HepG2 (cell line): ENCODE measurements around the gene ZFPM1. TPM values are rescaled to one million over a fixed set of nuclear protein-coding genes. Genes with fewer than 3 reads are reported as not detected.

ENCODE experiments used
- ATAD3A ChIP-seq: sonication (generic); formaldehyde crosslinking; IDR thresholded peaks from 2 replicates; pipeline ENCODE4 v1.4.0; 2020; ENCODE audit warnings: missing genetic modification reagents
- CAMTA2 ChIP-seq: sonication (generic); formaldehyde crosslinking; IDR thresholded peaks from 2 replicates; pipeline ENCODE4 v1.4.0; 2020; ENCODE audit warnings: mild to moderate bottlenecking, missing genetic modification reagents, borderline replicate concordance
- FOXK1 ChIP-seq: sonication (generic); formaldehyde crosslinking; IDR thresholded peaks from 2 replicates; pipeline ENCODE4 v1.4.0; 2020; ENCODE audit warnings: low read depth, missing genetic modification reagents, borderline replicate concordance
- HES4 ChIP-seq: sonication (generic); formaldehyde crosslinking; IDR thresholded peaks from 2 replicates; pipeline ENCODE4 v1.9.0; 2021; ENCODE audit warnings: mild to moderate bottlenecking, missing genetic modification reagents, borderline replicate concordance
- KMT2B ChIP-seq: IDR thresholded peaks from 2 replicates; pipeline ENCODE4 v1.6.1; 2016; ENCODE audit warnings: missing genetic modification reagents, missing compliant biosample characterization
- MAF1 ChIP-seq: sonication (generic); formaldehyde crosslinking; IDR thresholded peaks from 2 replicates; pipeline ENCODE4 v1.5.0; 2020; ENCODE audit warnings: missing genetic modification reagents, borderline replicate concordance
- MYNN ChIP-seq: sonication (generic); formaldehyde crosslinking; IDR thresholded peaks from 2 replicates; pipeline ENCODE4 v1.4.0; 2020; ENCODE audit warnings: mild to moderate bottlenecking, low read depth, missing genetic modification reagents
- NBN ChIP-seq: fragments of 450-650 bp; conservative IDR thresholded peaks from 2 replicates; pipeline ENCODE4 v1.6.1; 2017
- NRL ChIP-seq: sonication (generic); formaldehyde crosslinking; IDR thresholded peaks from 2 replicates; pipeline ENCODE4 v1.5.0; 2020; ENCODE audit warnings: missing genetic modification reagents, mild to moderate bottlenecking, moderate library complexity, borderline replicate concordance
- SIN3A ChIP-seq: IDR thresholded peaks from 2 replicates; pipeline ENCODE4 v1.6.1; 2011; ENCODE audit warnings: low read depth, mild to moderate bottlenecking, control low read depth, low read length, borderline replicate concordance
- SRY ChIP-seq: sonication (generic); formaldehyde crosslinking; IDR thresholded peaks from 2 replicates; pipeline ENCODE4 v1.8.0; 2022; ENCODE audit warnings: mild to moderate bottlenecking, missing genetic modification reagents
- TCF7 ChIP-seq: sonication (generic); IDR thresholded peaks from 2 replicates; pipeline ENCODE4 v1.6.1; 2016; ENCODE audit warnings: antibody characterized with exemption, low read depth
- ZNF354B ChIP-seq: sonication (generic); formaldehyde crosslinking; IDR thresholded peaks from 2 replicates; pipeline ENCODE4 v1.8.0; 2022; ENCODE audit warnings: mild to moderate bottlenecking, missing genetic modification reagents
- ZNF446 ChIP-seq: sonication (generic); formaldehyde crosslinking; IDR thresholded peaks from 2 replicates; pipeline ENCODE4 v1.5.0; 2020; ENCODE audit warnings: mild to moderate bottlenecking, missing genetic modification reagents
- ZNF550 ChIP-seq: sonication (generic); formaldehyde crosslinking; IDR thresholded peaks from 2 replicates; pipeline ENCODE4 v1.4.0; 2020; ENCODE audit warnings: mild to moderate bottlenecking, missing genetic modification reagents, borderline replicate concordance
- ZNF572 ChIP-seq: sonication (generic); formaldehyde crosslinking; IDR thresholded peaks from 2 replicates; pipeline ENCODE4 v1.5.1; 2020; ENCODE audit warnings: mild to moderate bottlenecking, missing genetic modification reagents
- ZNF589 ChIP-seq: sonication (generic); formaldehyde crosslinking; conservative IDR thresholded peaks from 2 replicates; pipeline ENCODE4 v1.8.0; 2022; ENCODE audit warnings: mild to moderate bottlenecking, moderate library complexity, missing genetic modification reagents
- ZNF839 ChIP-seq: sonication (generic); formaldehyde crosslinking; IDR thresholded peaks from 2 replicates; pipeline ENCODE4 v1.4.0; 2020; ENCODE audit warnings: missing genetic modification reagents, mild to moderate bottlenecking, borderline replicate concordance
- polyA plus RNA-seq, 8 experiments: library from polyadenylated mRNA; depleted of rRNA in 3 of 8; stranded (reverse) in 7 of 8; unstranded in 1 of 8; fragments of >200 nt; fragmentation: Illumina TruSeq in 4 of 8; extraction: Trizol in 4 of 8; gene quantifications; 2 replicates each; pipeline versions ENCODE4 v1.2.1 to v1.2.3, GENCODE V29; 2011 to 2016; ENCODE audit warnings: low read depth in 4 of 8, missing spikeins in 1 of 8, mixed read lengths in 1 of 8; ENCODE audit not compliant: insufficient read depth in 1 of 8
- total RNA-seq, 5 experiments: library from RNA; depleted of rRNA; stranded (reverse); fragments of >200 nt; fragmentation: Illumina TruSeq; extraction: Trizol; gene quantifications; 2 replicates each; pipeline ENCODE4 v1.2.3, GENCODE V29; 2016; ENCODE audit warnings: low read depth in 1 of 5
- TF ChIP-seq, protein P1 (sequence below): IDR thresholded peaks from 2 replicates; pipeline ENCODE4 v1.6.1; 2016
- TF ChIP-seq, protein P2 (sequence below): sonication (generic); formaldehyde crosslinking; IDR thresholded peaks from 2 replicates; pipeline ENCODE4 v1.4.0; 2020; ENCODE audit warnings: missing genetic modification reagents
- TF ChIP-seq, protein P3 (sequence below): sonication (generic); formaldehyde crosslinking; IDR thresholded peaks from 2 replicates; pipeline ENCODE4 v1.8.0; 2023; ENCODE audit warnings: mild to moderate bottlenecking, missing genetic modification reagents
- TF ChIP-seq, protein P4 (sequence below): sonication (generic); formaldehyde crosslinking; IDR thresholded peaks from 2 replicates; pipeline ENCODE4 v1.5.0; 2020; ENCODE audit warnings: mild to moderate bottlenecking, missing genetic modification reagents, moderate library complexity
- TF ChIP-seq, protein P5 (sequence below): sonication (generic); formaldehyde crosslinking; IDR thresholded peaks from 2 replicates; pipeline ENCODE4 v1.4.0; 2020; ENCODE audit warnings: mild to moderate bottlenecking, missing genetic modification reagents

Gene ZFPM1
- total and polyA plus RNA-seq, 2 of the 13 experiments (the other 11 are each of a cell fraction or from before 2014, with no cell fraction given) = 1.3 to 3.8 TPM

- TF ChIP-seq SRY (peak; percentile 100), ZNF446 (CRISPR knock-in tag) (peak; percentile 100), ZNF572 (peak; percentile 100), KMT2B (CRISPR knock-in tag) (peak; percentile 100), ZNF354B (CRISPR knock-in tag) (peak; percentile 100), MAF1 (CRISPR knock-in tag) (peak; percentile 99), ZNF839 (CRISPR knock-in tag) (peak; percentile 100), MYNN (CRISPR knock-in tag) (peak; percentile 99), SIN3A (peak; percentile 90; the same call in 1 of the 2 replicates), ZNF550 (CRISPR knock-in tag) (peak; percentile 100), NBN (no peak), HES4 (CRISPR knock-in tag) (peak; percentile 100), CAMTA2 (CRISPR knock-in tag) (peak; percentile 100), NRL (CRISPR knock-in tag) (peak; percentile 100), ZNF589 (CRISPR knock-in tag) (peak; percentile 100), TCF7 (0 out of 2 replicates have a peak, but pooled peaks have one; percentile 7), FOXK1 (CRISPR knock-in tag) (peak; percentile 98), ATAD3A (CRISPR knock-in tag) (peak; percentile 98)
- TF ChIP-seq, protein P1, sequence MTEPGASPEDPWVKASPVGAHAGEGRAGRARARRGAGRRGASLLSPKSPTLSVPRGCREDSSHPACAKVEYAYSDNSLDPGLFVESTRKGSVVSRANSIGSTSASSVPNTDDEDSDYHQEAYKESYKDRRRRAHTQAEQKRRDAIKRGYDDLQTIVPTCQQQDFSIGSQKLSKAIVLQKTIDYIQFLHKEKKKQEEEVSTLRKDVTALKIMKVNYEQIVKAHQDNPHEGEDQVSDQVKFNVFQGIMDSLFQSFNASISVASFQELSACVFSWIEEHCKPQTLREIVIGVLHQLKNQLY = peak; percentile 100
- TF ChIP-seq, protein P2, sequence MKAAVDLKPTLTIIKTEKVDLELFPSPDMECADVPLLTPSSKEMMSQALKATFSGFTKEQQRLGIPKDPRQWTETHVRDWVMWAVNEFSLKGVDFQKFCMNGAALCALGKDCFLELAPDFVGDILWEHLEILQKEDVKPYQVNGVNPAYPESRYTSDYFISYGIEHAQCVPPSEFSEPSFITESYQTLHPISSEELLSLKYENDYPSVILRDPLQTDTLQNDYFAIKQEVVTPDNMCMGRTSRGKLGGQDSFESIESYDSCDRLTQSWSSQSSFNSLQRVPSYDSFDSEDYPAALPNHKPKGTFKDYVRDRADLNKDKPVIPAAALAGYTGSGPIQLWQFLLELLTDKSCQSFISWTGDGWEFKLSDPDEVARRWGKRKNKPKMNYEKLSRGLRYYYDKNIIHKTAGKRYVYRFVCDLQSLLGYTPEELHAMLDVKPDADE (CRISPR knock-in tag) = peak; percentile 100
- TF ChIP-seq, protein P3, sequence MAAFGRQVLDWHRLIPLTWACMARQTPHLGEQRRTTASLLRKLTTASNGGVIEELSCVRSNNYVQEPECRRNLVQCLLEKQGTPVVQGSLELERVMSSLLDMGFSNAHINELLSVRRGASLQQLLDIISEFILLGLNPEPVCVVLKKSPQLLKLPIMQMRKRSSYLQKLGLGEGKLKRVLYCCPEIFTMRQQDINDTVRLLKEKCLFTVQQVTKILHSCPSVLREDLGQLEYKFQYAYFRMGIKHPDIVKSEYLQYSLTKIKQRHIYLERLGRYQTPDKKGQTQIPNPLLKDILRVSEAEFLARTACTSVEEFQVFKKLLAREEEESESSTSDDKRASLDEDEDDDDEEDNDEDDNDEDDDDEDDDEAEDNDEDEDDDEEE (CRISPR knock-in tag) = peak; percentile 100
- TF ChIP-seq, protein P4, sequence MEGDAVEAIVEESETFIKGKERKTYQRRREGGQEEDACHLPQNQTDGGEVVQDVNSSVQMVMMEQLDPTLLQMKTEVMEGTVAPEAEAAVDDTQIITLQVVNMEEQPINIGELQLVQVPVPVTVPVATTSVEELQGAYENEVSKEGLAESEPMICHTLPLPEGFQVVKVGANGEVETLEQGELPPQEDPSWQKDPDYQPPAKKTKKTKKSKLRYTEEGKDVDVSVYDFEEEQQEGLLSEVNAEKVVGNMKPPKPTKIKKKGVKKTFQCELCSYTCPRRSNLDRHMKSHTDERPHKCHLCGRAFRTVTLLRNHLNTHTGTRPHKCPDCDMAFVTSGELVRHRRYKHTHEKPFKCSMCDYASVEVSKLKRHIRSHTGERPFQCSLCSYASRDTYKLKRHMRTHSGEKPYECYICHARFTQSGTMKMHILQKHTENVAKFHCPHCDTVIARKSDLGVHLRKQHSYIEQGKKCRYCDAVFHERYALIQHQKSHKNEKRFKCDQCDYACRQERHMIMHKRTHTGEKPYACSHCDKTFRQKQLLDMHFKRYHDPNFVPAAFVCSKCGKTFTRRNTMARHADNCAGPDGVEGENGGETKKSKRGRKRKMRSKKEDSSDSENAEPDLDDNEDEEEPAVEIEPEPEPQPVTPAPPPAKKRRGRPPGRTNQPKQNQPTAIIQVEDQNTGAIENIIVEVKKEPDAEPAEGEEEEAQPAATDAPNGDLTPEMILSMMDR (CRISPR knock-in tag) = peak; percentile 95
- TF ChIP-seq, protein P5, sequence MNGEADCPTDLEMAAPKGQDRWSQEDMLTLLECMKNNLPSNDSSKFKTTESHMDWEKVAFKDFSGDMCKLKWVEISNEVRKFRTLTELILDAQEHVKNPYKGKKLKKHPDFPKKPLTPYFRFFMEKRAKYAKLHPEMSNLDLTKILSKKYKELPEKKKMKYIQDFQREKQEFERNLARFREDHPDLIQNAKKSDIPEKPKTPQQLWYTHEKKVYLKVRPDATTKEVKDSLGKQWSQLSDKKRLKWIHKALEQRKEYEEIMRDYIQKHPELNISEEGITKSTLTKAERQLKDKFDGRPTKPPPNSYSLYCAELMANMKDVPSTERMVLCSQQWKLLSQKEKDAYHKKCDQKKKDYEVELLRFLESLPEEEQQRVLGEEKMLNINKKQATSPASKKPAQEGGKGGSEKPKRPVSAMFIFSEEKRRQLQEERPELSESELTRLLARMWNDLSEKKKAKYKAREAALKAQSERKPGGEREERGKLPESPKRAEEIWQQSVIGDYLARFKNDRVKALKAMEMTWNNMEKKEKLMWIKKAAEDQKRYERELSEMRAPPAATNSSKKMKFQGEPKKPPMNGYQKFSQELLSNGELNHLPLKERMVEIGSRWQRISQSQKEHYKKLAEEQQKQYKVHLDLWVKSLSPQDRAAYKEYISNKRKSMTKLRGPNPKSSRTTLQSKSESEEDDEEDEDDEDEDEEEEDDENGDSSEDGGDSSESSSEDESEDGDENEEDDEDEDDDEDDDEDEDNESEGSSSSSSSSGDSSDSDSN (CRISPR knock-in tag) = peak; percentile 99
These were observed 35.1 kb downstream of the ZFPM1 start (continued) for GRCh38 chr16:88487920-88488851.
